K562 (cell line): Measurements from ENCODE around the gene AKAP7.

Experiments
- CTCF ChIP-seq, 3 experiments: IDR thresholded peaks in 2 of 3; conservative IDR thresholded peaks in 1 of 3; 2 replicates each; pipeline ENCODE4 v1.5.1; 2011 to 2012; ENCODE audit warnings: low read length in 3 of 3, mild to moderate bottlenecking in 3 of 3, control low read depth in 2 of 3, improper control_type of control experiment in 1 of 3, inconsistent platforms in 1 of 3, low read depth in 1 of 3, mixed read lengths in 1 of 3, moderate library complexity in 1 of 3; ENCODE audit not compliant: insufficient read depth in 2 of 3
- CUX1 ChIP-seq: fragments of 200-800 bp; sonication (Bioruptor generic); IDR thresholded peaks from 2 replicates; pipeline ENCODE4 v1.6.1; 2016; ENCODE audit warnings: missing genetic modification characterization, missing compliant biosample characterization
- E2F5 ChIP-seq: sonication (generic); formaldehyde crosslinking; IDR thresholded peaks from 2 replicates; pipeline ENCODE4 v1.8.0; 2022; ENCODE audit warnings: mild to moderate bottlenecking, missing genetic modification reagents
- FOXA3 ChIP-seq, 2 experiments: fragments of 450-650 bp in 1 of 2; sonication (generic) in 1 of 2; formaldehyde crosslinking; IDR thresholded peaks in 1 of 2; conservative IDR thresholded peaks in 1 of 2; 2 replicates each; pipeline versions ENCODE4 v1.4.0 to v1.8.0; 2020 to 2022; ENCODE audit warnings: mild to moderate bottlenecking in 2 of 2, missing genetic modification reagents in 1 of 2
- JUN ChIP-seq, 2 experiments: sonication (generic) in 1 of 2; formaldehyde crosslinking in 1 of 2; IDR thresholded peaks; 2 replicates each; pipeline versions ENCODE4 v1.6.1 to v1.8.0; 2012 to 2022; ENCODE audit warnings: borderline replicate concordance in 2 of 2, mild to moderate bottlenecking in 2 of 2, improper control_type of control experiment in 1 of 2, low read depth in 1 of 2, low read length in 1 of 2, missing genetic modification reagents in 1 of 2
- MECOM ChIP-seq: fragments of 250-450 bp; sonication (Bioruptor Pico); IDR thresholded peaks from 2 replicates; pipeline ENCODE4 v1.8.0; 2022; ENCODE audit warnings: inconsistent platforms
- SMAD3 ChIP-seq: fragments of 450-650 bp; formaldehyde crosslinking; conservative IDR thresholded peaks from 2 replicates; pipeline ENCODE4 v1.4.0; 2020; ENCODE audit warnings: mild to moderate bottlenecking
- ZNF140 ChIP-seq: fragments of 250-450 bp; sonication (Bioruptor Pico); IDR thresholded peaks from 2 replicates; pipeline ENCODE4 v1.8.0; 2021; ENCODE audit warnings: moderate library complexity, mild to moderate bottlenecking, inconsistent platforms

GRCh38 chr6:131258010-131258652 is 122.9 kb downstream of the AKAP7 start:
- TF ChIP-seq ZNF140 (no peak), CUX1 (no peak), CTCF (IDR thresholded peaks at IDR 0.05 in 2 of 3, conservative IDR thresholded peaks at IDR 0.05 in 1 of 3; ENCODE audit: insufficient read depth in 2 of 3, low read depth in 1 of 3, low read length in 3 of 3) (no peak), FOXA3 (CRISPR knock-in tag; conservative IDR thresholded peaks at IDR 0.05 in 1 of 2, IDR thresholded peaks at IDR 0.05 in 1 of 2) (no peak), MECOM (no peak), SMAD3 (no peak), E2F5 (CRISPR knock-in tag) (no peak), JUN (IDR thresholded peaks at IDR 0.05; ENCODE audit: borderline replicate concordance, low read depth, low read length) (no peak), JUN (CRISPR knock-in tag; IDR thresholded peaks at IDR 0.05; ENCODE audit: borderline replicate concordance) (no peak)
